ENCODE measurements around the gene KCNG1.

KCNG1 gene

DNA sequence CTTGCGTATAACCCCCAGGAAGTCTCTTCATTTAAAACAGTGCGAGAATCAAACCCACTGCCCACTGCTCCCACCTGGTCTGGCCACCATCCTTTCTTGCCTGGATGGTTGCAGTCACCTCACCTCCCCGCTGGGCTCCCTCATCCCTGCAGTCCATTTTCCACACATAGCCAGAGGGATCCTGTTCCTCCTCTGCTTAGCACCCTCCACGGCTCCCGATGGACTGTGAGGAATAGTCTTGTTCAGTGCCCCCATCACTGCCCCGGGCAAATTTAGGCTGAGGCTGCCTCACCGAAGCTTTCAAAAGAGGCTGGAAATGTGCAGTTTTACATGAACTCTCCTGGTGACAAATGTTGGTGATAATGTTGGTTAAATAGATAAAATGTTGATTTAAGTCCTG, 17.7 kb downstream of the KCNG1 start:
- DNase-seq = no peak
- Histone ChIP-seq H3K36me3 (no peaks in the 10 kb centered on the region), H3K4me3 (ENCODE audit: low read depth, low read length) (no peak overlapping the region), H3K27me3 (peaks cover 9% of the 10 kb centered on the region; the same call in 1 of the 2 replicates), H3K9me3 (no peaks in the 10 kb centered on the region), H3K4me1 (no peaks in the 10 kb centered on the region)
- TF ChIP-seq, protein P1, sequence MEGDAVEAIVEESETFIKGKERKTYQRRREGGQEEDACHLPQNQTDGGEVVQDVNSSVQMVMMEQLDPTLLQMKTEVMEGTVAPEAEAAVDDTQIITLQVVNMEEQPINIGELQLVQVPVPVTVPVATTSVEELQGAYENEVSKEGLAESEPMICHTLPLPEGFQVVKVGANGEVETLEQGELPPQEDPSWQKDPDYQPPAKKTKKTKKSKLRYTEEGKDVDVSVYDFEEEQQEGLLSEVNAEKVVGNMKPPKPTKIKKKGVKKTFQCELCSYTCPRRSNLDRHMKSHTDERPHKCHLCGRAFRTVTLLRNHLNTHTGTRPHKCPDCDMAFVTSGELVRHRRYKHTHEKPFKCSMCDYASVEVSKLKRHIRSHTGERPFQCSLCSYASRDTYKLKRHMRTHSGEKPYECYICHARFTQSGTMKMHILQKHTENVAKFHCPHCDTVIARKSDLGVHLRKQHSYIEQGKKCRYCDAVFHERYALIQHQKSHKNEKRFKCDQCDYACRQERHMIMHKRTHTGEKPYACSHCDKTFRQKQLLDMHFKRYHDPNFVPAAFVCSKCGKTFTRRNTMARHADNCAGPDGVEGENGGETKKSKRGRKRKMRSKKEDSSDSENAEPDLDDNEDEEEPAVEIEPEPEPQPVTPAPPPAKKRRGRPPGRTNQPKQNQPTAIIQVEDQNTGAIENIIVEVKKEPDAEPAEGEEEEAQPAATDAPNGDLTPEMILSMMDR (IDR thresholded peaks at IDR 0.05; ENCODE audit: low read depth, low read length) = no peak

DNA sequence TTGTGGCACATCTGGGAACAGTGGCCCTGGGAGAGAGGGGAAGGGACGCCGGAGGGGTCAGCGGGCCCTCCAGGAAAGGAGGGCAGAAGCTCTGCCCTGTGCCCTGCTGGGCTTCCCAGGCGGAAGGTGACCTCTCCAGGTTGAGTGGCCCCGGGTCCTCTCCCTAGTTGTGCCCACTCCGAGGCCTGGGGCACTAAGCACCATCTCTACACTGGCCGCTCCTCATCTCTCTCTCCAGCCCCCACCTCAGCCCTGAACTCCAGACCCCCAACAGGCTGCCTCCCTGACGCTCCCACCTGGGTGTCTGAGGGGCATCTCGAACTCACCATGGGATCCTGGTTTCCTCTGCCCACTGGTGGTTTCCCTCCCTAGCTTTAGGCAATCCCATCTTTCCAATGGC, 18.1 kb downstream of the KCNG1 start:
- no peaks in the 10 kb centered on the region for H3K4me1 ChIP-seq

DNA sequence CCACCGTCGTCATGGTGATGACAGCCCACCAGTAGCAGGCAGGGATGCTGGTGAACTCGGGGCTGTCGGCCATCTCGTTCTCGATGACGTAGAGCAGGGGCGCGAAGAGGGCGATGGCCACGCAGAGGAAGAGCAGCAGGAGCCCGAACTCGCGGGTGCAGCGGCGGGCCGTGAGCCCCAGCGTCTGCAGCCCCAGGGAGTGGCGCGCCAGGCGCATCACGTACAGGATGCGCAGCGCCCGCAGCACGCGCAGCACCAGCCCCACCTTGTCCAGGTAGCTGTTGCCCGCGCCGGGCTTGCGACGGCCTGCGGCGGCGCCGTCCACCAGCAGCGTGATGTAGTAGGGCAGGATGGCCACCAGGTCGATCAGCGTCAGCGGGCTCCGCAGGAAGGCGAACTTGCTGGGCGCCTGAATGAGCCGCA, 18.6 kb downstream of the KCNG1 start:
- DNase-seq = no peak
- Histone ChIP-seq H3K27me3 (peaks cover 11% of the 10 kb centered on the region; the same call in 1 of the 2 replicates), H3K4me3 (ENCODE audit: low read depth, low read length) (no peak overlapping the region), H3K36me3 (no peaks in the 10 kb centered on the region), H3K9me3 (no peaks in the 10 kb centered on the region), H3K4me1 (no peaks in the 10 kb centered on the region)
- TF ChIP-seq, protein P1 (IDR thresholded peaks at IDR 0.05; ENCODE audit: low read depth, low read length) = no peak

More for the DNA sequence above, 18.1 kb downstream of the KCNG1 start:
- Histone ChIP-seq H3K36me3 (no peaks in the 10 kb centered on the region), H3K27me3 (peaks cover 9% of the 10 kb centered on the region; the same call in 1 of the 2 replicates), H3K9me3 (no peaks in the 10 kb centered on the region), H3K4me3 (ENCODE audit: low read depth, low read length) (no peak overlapping the region)
- TF ChIP-seq, protein P1 (IDR thresholded peaks at IDR 0.05; ENCODE audit: low read depth, low read length) = no peak
- DNase-seq = no peak

DNA sequence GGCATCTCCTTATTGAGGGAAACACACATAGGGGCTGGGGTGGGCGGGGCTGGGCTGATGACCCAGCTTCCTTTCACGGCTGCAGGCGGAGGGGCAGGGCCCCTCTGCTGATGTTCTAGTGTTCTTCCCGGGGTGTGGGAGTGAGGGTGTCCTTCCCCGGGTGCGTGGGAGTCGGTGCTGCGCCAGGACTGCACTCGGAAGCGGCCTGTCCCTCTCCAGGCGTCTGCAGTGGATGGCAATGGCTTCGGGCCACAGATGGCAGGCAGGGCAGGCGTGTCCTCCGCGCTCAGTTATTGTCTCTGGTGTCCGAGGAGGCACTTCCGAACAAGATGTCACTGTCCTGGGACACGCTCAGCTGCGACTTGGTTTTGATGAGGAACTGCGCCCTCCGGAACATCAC, 19.2 kb downstream of the KCNG1 start:
- Histone ChIP-seq H3K4me1 (no peaks in the 10 kb centered on the region), H3K36me3 (no peaks in the 10 kb centered on the region), H3K27me3 (peaks cover 15% of the 10 kb centered on the region; the same call in 1 of the 2 replicates), H3K4me3 (ENCODE audit: low read depth, low read length) (no peak overlapping the region), H3K9me3 (no peaks in the 10 kb centered on the region)
- TF ChIP-seq, protein P1 (IDR thresholded peaks at IDR 0.05; ENCODE audit: low read depth, low read length) = no peak
- no peak for DNase-seq

DNA sequence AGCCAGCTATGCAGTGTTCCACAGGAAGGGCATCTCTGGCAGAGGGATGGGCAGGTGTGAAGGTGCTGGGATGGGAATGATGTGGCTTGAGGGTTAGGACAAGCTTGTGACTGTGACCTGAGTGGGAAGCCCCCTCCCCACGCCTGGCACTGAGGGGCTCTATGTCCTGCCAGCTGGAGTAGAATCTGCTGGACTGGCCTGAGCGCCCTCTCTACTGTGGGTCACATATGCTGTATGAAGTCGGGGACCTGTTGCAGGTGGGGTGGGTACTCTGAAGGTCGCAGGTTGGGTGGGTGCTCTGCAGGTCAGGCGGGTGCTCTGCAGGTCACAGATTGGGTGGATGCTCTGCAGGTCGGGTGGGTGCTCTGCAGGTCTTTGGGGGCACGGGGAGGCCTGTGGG, 20.3 kb downstream of the KCNG1 start:
- H3K36me3 ChIP-seq = no peaks in the 10 kb centered on the region
- TF ChIP-seq, protein P1 (IDR thresholded peaks at IDR 0.05; ENCODE audit: low read depth, low read length) = no peak

DNA sequence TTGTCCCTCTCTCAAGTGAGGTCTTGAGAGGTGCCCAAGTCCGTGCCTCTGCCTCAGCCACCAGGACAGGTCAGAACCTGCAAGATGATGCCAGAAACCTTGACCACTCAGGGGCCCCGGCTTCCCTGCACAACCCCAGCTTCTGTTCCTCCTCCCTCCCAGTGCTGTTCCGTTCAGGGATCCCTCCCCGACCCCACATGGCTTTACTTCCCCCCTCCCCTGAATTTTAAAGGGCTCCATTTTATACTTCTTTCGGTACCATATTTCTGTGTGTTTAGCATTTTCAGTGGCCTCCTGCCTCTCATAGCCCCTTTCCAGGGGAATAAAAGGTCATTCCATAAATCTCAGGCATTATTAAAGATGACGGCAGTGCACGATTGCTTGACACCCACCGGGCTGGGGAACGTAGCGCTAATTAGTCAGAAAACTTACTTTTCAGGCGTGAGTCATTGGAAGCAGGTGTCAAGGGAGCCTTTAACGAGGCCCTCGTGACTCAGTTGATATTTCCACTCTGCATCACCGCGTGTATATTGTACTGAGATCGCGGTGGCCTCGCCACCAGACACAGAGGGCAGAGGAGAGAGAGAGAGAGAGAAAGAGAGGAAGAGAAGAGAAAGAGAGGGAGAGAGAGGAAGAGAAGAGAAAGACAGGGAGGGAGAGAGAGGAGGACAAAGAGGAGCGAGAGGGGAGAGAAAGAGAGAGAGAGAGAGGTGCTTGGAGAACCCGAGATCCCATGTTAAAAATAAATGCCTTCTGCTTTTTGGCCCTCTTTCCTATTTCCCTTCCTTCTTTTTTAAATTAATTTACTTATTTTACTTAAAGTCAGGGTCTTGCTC, 21.3 kb downstream of the KCNG1 start:
- Histone ChIP-seq H3K9me3 (no peaks in the 10 kb centered on the region), H3K4me3 (ENCODE audit: low read depth, low read length) (no peak overlapping the region), H3K4me1 (no peaks in the 10 kb centered on the region), H3K36me3 (no peaks in the 10 kb centered on the region), H3K27me3 (peaks cover 20% of the 10 kb centered on the region; the same call in 1 of the 2 replicates)
- TF ChIP-seq, protein P1 (IDR thresholded peaks at IDR 0.05; ENCODE audit: low read depth, low read length) = no peak
- DNase-seq = no peak

More for the DNA sequence above, 20.3 kb downstream of the KCNG1 start:
- no peak for DNase-seq
- H3K9me3 ChIP-seq = no peaks in the 10 kb centered on the region
- peaks cover 20% of the 10 kb centered on the region; the same call in 1 of the 2 replicates for H3K27me3 ChIP-seq
- H3K4me3 ChIP-seq (ENCODE audit: low read depth, low read length) = no peak overlapping the region
- no peaks in the 10 kb centered on the region for H3K4me1 ChIP-seq
